NCI-H82 treated with DMSO at 0.1 percent for 48 hours (cell line): ENCODE results near the gene GPANK1.

Experiments
- DNase-seq: peaks from one replicate; lab custom pipeline; 2025; ENCODE audit not compliant: unreplicated experiment; lab: John Stamatoyannopoulos, UW

The GPANK1 gene

DNA sequence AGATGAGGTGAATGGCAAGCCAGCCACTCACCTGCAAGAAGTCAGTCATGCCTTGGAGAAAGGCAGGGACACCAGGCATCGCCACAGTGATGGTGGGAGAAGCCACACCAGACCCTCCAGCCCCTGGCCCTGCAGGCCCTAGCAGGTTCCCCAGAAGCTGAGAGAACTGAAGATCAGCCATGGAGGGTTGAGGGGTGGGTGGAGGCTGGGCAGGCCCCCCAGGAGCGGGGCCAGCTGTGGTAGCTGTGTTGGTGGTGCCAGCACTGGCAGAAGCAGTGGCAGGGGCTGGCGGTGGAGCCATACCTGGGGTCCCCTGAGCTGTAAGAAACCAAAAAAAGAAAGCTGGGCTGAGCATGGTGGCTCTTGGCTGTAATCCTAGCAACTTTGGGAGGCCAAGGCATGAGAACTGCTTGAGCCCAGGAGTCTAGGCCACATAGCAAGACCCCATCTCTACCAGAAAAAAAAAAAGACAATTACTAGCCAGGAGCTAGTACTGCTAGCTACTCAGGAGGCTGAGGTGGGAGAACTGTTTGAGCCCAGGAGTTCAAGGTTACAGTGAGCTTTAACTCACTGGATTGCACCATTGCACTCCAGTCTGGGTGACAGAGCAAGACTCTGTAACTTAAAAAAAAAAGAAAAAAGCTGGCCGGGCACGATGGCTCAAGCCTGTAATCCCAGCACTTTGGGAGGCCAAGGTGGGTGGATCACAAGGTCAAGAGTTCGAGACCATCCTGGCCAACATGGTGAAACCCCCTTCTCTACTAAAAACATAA, 21.8 kb downstream of the GPANK1 start:
- no peak for DNase-seq

DNA sequence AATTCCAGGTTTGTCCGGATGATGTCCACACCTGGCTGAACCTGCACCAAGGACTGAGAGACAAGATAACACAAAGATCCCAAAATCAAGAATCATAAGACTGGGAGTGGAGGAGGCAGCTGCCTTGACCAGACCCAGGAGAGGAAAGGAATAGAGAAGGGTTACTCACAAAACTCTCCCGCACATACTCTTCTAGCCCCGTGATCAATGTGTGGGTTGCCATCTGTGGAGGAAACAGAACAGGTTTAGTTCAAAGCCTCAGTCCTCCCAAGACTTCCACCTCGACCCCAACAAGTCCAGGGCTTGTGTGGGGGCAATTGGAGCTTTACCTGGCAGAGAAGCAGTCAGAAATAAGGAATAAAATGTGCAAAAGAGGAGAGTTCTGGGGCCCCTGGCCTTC, 23.4 kb downstream of the GPANK1 start:
- DNase-seq = no peak

- no peak for DNase-seq
These were observed 24.2 kb downstream of the GPANK1 start for GRCh38 chr6:31640612-31641011.

- no peak for DNase-seq
These were observed 25.3 kb downstream of the GPANK1 start for GRCh38 chr6:31639449-31639861.

DNA sequence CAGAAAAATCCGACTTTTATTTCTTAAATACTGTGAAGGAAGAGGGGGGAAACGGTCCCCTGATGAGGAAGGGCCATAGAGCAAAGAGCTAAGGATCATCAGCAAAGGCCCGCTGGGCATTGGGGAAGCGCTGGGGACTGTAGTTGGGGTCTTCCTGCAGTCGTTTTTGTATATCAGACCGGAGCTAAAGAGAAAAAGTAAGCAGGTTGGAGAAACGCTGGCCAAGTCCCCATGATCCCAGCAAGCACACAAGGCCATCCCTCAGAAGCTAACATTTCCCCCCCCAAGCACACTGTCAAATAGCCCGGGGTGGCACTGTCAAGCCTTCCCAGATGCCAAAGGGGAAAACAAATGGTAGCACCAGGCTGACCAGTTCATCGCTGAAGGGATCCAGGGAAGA, 25.8 kb downstream of the GPANK1 start:
- DNase-seq = no peak

DNA sequence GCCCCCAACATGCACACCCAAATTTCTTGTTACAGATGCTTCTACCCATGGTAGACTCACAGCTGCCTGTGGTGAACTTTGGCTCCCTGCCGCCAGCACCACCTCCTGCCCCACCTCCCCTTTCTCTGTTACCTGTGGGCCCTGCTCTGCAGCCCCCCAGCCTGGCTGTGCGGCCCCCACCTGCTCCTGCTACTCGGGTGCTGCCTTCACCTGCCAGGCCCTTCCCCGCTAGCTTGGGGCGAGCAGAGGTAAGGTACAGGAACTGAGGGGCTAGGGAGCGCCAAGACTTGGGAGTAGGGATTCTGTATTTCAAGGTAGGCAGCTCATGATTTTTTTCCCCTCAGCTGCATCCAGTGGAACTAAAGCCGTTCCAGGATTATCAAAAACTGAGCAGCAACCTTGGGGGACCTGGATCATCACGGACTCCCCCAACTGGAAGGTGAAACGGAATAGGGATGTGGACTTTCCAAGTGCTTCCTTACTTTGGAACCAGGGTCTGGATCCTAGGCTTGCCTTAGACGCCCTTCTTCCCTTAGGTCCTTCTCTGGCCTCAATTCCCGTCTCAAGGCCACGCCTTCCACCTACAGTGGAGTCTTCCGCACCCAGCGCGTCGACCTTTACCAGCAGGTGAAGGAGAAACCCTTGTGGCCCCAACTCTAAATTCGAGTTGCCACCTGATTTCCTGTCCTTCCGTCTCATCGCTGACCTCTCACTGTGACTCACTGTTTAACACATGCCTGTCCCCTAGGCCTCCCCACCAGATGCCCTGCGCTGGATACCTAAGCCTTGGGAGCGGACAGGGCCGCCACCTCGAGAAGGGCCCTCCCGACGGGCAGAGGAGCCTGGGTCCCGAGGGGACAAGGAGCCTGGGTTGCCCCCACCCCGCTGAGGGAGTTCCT, 27.9 kb downstream of the GPANK1 start:
- DNase-seq = no peak

DNA sequence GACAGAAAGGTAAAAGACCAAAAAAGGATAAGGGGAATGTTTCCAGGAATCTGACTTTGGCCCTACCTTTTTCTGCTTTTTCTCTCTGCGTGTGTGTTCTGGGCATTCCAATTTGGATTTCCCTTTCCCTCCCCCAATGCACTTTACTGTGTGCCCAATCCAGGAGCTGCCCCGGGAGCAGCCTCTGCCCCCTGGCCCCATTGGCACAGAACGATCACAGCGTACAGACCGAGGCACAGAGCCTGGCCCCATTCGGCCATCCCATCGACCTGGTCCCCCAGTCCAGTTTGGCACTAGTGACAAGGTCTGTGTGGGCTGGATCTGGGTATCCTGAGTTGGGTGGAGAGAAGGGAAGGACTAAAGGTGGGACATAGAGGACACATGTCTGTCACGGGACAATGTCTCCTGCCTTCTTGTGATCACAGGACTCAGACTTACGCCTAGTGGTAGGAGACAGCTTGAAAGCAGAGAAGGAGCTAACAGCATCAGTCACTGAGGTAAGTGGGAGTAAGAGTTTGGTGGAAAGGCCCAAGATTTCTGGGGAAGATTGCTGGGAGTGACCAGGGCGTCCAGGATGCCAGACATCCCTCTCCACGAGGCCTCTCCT, 29.7 kb downstream of the GPANK1 start:
- DNase-seq = no peak

DNA sequence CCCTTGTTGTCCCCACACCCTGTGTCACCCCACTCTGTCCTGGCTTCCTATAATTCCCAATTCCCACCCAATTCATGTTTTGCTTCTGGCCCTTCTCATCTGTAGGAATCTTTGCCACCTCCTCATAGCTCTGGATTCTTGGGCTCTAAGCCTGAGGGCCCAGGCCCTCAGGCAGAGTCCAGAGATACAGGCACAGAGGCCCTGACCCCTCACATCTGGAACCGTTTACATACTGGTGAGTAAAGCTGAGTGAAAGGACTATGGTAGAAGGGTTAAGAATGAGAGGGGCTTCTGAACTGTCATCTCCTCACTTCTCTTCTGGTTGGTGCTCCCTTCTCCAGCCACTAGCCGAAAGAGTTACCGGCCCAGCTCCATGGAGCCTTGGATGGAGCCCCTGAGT, 30.7 kb downstream of the GPANK1 start:
- DNase-seq = no peak

GRCh38 chr6:31633447-31633846, 31.4 kb downstream of the GPANK1 start:
- no peak for DNase-seq

DNA sequence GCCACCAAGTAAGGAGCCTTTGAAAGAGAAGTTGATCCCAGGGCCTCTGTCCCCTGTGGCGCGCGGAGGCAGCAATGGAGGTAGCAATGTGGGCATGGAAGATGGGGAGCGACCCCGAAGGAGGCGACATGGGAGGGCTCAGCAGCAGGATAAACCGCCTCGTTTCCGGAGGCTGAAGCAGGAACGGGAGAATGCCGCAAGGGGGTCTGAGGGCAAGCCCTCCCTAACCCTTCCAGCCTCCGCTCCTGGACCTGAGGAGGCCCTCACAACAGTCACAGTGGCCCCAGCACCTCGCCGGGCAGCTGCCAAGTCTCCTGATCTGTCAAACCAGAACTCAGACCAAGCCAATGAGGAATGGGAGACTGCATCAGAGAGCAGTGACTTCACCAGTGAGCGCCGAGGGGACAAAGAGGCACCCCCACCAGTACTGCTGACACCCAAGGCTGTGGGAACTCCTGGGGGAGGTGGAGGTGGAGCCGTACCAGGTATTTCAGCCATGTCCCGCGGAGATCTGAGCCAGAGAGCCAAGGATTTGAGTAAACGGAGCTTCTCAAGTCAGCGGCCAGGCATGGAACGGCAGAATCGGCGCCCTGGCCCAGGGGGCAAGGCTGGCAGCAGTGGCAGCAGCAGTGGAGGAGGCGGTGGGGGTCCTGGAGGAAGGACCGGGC, 32.4 kb downstream of the GPANK1 start:
- no peak for DNase-seq

DNA sequence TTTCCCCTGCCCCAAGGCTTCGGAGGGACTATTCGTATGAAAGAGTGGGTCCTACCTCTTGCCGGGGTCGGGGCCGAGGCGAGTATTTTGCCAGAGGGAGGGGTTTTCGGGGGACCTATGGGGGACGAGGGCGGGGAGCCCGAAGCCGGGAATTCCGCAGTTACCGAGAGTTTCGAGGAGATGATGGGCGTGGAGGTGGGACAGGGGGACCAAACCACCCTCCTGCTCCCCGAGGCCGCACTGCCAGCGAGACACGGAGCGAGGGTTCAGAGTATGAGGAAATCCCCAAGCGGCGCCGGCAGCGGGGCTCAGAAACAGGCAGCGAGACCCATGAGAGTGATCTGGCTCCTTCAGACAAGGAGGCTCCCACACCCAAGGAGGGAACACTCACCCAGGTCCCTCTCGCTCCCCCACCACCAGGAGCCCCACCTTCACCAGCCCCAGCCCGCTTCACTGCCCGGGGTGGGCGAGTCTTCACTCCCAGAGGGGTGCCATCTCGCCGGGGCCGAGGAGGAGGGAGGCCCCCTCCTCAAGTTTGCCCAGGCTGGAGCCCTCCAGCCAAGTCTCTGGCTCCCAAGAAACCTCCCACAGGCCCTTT, 33.0 kb downstream of the GPANK1 start:
- DNase-seq = no peak

GRCh38 chr6:31631209-31631608, 33.6 kb downstream of the GPANK1 start:
- no peak for DNase-seq

DNA sequence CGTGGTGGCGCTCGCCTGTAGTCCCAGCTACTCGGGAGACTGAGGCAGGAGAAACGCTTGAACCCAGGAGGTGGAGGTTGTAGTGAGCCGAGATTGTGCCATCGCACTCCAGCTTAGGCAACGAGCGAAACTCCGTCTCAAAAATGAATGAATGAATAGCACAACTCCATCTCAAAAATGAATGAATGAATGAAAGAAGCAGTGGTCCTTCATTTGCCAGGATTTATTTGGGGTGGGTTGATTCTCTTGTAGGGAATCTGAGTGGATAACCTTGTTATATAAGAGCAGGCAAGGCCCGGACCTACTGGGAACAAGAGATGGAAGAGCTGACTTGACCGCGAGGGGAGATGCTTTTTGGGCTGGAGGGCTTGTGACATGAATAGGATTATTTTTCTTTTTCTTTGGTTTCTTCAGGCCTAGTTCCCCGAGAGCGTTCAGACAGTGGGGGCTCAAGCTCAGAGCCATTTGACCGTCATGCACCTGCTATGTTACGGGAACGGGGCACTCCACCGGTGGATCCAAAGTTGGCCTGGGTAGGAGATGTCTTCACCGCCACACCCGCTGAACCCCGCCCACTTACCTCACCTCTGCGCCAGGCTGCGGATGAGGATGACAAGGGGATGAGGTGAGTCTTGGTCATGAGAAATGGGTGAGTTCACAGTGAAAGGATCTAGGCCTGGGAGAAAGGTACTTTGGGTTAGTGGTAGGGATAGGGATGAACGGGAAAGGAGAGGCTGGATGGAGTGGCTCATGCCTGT, 34.4 kb downstream of the GPANK1 start:
- DNase-seq = no peak

DNA sequence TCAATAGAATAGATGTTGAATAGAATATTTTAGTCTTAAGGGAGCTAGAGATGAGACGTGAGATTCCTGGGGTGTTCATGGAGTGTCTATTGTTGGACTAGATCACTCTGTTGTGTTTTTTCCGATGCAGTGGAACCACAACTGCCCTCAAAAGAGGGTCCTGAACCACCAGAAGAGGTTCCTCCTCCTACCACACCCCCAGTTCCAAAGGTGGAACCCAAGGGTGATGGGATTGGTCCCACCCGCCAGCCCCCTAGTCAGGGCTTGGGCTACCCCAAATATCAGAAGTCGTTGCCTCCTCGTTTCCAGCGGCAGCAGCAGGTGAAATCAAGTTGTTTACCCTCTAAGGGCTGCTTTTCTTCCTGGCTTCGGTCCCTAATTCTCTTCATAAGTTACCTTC, 35.8 kb downstream of the GPANK1 start:
- DNase-seq = no peak

- DNase-seq = no peak
These were observed 37.0 kb downstream of the GPANK1 start for GRCh38 chr6:31627690-31628287.

DNA sequence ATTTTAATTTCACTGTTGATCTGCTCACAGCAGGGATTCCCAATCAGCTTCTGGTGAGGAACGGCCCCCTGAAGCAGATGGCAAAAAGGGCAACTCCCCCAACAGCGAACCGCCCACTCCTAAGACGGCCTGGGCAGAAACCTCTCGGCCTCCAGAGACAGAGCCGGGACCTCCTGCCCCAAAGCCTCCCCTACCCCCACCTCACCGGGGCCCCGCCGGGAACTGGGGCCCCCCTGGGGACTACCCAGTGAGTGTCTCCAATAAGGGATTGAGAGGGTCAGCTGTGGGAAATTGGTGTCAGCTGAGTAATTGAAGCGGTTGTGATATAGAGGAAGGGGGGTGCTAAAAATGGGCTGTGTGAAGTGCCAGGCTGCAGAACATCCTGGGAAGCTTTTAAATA, 37.8 kb downstream of the GPANK1 start:
- no peak for DNase-seq

GRCh38 chr6:31624070-31624469, 40.7 kb downstream of the GPANK1 start:
- no peak for DNase-seq

GRCh38 chr6:31622684-31623091, 42.1 kb downstream of the GPANK1 start:
- DNase-seq = no peak

DNA sequence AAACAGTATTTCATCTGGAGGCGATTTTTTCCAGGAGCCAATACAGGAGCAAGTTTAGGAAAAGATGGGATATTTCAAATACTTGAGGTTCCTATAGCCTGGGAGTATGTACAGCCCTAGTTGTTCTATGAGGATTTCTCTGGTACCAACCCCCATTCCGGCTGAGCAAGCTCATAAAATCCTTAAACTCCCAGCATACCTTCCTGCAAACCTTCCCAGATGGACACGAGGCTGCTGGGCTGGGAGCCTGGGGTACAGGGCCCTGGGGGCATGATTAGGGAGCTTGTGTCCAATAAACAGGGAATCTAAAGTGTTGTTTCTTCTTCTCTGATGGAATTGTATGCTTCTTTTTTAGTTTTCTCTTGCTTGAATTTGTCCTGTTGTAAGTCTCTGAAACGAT, 42.8 kb downstream of the GPANK1 start:
- DNase-seq = no peak
